ENCODE data around the gene LILRB4.

GRCh38 chr19:54704928-54705327, 42.1 kb downstream of the LILRB4 start:
- TF ChIP-seq CTCF (IDR thresholded peaks at IDR 0.05) (no peak), EP300 (IDR thresholded peaks at IDR 0.05) (no peak), POLR2A (IDR thresholded peaks at IDR 0.05) (no peak)

Measured in ovary (tissue), 3 donors.